ENCODE measurements around the gene LANCL1.

The LANCL1 gene

GRCh38 chr2:210476194-210477128 lies at the start of gene LANCL1:
TSS of gene LANCL1 (minus strand) at chr2:210476759. CDS start at chr2:210476396, 363 bp downstream.
- in situ Hi-C loops (cut with HindIII; ENCODE audit: low pct_ligation_motif_present, low pct_unique_long_range_greater_than_20kb, low sequenced_read_pairs) = no loop called here
- DNase-seq = peak; percentile 94

GRCh38 chr2:210524533-210524932 lies 48.0 kb upstream of the LANCL1 start:
- in situ Hi-C loops (cut with HindIII; ENCODE audit: low pct_ligation_motif_present, low pct_unique_long_range_greater_than_20kb, low sequenced_read_pairs) = no loop called here
- no peak for DNase-seq

GRCh38 chr2:210523650-210524289 lies 47.2 kb upstream of the LANCL1 start:
- in situ Hi-C loops (cut with HindIII; ENCODE audit: low pct_ligation_motif_present, low pct_unique_long_range_greater_than_20kb, low sequenced_read_pairs) = no loop called here
- no peak for DNase-seq

- no peak for DNase-seq
- in situ Hi-C loops (cut with HindIII; ENCODE audit: low pct_ligation_motif_present, low pct_unique_long_range_greater_than_20kb, low sequenced_read_pairs) = no loop called here
These were observed 45.8 kb upstream of the LANCL1 start for GRCh38 chr2:210522399-210522798.

DNA sequence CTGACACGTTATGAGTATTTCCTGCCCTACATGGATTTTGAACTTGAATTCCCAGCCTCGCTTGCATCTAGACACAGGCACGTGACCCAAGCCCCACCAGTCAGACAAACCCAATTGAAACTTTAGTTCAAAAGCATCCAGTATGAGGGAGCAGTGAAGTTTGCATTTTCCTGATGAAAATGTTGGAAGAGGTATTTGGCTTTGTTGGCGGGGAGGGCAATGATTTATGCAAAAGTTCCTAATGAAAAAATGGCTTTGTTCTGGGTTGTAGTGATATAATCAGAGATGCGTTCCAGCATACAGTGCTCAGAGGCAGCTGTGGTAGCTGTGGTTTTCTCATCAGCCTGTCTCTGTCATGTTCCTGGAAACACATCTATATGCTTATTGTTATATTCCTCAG lies 43.0 kb upstream of the LANCL1 start:
- DNase-seq = no peak
- in situ Hi-C loops (cut with HindIII; ENCODE audit: low pct_ligation_motif_present, low pct_unique_long_range_greater_than_20kb, low sequenced_read_pairs) = no loop called here

DNA sequence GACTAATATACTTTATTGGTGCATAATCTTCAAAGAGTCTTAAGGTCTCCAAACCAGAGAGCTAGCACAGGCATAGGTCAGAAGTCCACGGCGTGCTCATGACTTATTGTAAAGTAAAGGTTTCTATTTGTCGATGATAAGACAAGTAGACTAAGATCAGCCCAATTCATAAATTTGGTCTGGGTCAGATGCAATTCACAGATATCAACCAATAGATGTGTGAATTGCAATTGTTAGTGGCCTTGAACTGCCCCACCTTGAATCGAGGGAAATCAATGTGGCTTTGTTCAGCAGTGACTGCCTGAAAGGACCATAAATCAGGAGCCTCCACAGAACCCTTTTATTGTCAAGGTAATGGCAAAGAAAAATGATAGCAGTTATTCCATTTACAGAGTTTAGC lies 40.7 kb upstream of the LANCL1 start:
- no peak for DNase-seq
- in situ Hi-C loops (cut with HindIII; ENCODE audit: low pct_ligation_motif_present, low pct_unique_long_range_greater_than_20kb, low sequenced_read_pairs) = no loop called here

- no peak for DNase-seq
- in situ Hi-C loops (cut with HindIII; ENCODE audit: low pct_ligation_motif_present, low pct_unique_long_range_greater_than_20kb, low sequenced_read_pairs) = no loop called here
These were observed 39.4 kb upstream of the LANCL1 start for GRCh38 chr2:210515911-210516310.

- in situ Hi-C loops (cut with HindIII; ENCODE audit: low pct_ligation_motif_present, low pct_unique_long_range_greater_than_20kb, low sequenced_read_pairs) = no loop called here
- no peak for DNase-seq
These were observed 27.2 kb upstream of the LANCL1 start for GRCh38 chr2:210503725-210504191.

DNA sequence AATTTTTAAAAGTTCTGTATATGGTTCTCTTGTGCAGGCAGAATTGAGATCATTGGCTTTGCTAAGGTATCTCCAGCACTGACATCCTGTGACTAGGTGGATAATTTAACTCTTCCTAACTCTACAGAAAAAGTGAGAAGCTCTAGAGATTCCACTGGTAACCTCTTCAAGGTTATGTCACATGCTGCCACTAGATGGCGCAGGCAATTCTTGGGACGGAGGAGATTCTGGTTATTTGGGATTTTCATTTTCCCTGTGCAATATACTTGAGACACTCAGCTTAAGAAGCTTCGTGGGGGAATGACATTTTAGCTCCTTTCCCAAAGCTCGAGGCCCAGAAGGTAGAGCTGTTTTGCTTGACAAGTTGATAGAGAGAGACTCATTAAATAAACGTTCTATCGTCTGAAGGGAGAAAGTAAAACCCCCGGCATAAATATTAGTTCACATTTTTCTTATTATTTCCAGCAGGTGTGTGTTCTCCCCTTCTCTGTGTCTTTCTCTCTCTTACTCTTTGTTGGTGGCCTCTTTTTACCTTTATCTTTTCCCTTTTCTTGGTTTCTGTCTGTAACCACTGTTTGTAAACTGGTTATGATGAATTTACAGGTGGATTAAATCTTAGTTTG lies 26.6 kb upstream of the LANCL1 start:
- peak; percentile 69 for DNase-seq
- in situ Hi-C loops (cut with HindIII; ENCODE audit: low pct_ligation_motif_present, low pct_unique_long_range_greater_than_20kb, low sequenced_read_pairs) = no loop called here

DNA sequence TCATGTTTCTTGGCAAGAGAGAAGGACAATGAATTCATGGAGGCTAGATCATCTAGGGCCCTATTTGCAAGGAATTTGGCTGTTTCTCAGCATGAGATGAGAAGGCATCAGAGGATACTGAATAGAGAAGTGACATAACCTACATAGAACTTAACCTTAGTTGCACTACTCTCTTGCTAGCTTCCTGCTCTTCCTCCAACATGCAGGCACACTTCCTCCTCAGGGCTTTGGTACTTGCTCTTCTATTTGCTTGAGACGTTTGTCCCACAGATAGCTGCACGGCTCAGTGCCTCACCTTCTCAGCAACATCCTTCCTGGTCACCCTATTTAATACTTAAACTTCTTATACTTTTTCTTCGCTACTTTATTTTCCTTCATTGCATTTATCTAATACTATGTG lies 20.0 kb upstream of the LANCL1 start:
- DNase-seq = no peak
- in situ Hi-C loops (cut with HindIII; ENCODE audit: low pct_ligation_motif_present, low pct_unique_long_range_greater_than_20kb, low sequenced_read_pairs) = no loop called here

GRCh38 chr2:210493528-210493927 lies 17.0 kb upstream of the LANCL1 start:
- in situ Hi-C loops (cut with HindIII; ENCODE audit: low pct_ligation_motif_present, low pct_unique_long_range_greater_than_20kb, low sequenced_read_pairs) = no loop called here
- DNase-seq = no peak

DNA sequence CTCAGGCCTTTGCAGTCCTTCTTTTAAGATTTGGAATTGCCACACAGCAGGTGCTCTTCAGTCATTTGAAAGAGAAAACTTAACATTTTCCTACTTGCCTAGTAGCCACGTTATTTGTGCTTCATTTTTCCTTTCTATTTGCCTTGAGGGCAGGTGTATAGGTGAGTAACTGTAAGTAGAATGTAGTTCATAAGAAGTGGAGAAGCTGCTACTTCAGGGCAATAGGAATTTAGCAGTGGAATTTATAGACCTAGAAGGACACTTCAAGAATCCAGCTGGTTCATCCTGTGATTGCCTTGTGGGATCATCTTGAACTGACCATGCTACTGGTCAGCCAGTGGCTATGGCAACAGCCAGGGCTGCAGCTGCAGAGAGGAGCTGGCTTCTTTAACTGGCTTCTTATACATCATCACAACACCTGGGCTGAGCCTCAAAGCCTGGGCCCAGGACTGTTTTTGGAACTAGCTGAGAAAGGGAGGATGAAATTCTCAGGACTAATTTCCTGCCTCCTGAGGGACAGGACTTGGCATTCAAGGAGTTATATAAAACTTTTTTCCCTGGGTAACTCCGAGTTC lies 5.1 kb upstream of the LANCL1 start:
- in situ Hi-C loops (cut with HindIII; ENCODE audit: low pct_ligation_motif_present, low pct_unique_long_range_greater_than_20kb, low sequenced_read_pairs) = no loop called here
- no peak for DNase-seq

- in situ Hi-C loops (cut with HindIII; ENCODE audit: low pct_ligation_motif_present, low pct_unique_long_range_greater_than_20kb, low sequenced_read_pairs) = no loop called here
- no peak for DNase-seq
These were observed 4.2 kb upstream of the LANCL1 start for GRCh38 chr2:210480764-210481163.

DNA sequence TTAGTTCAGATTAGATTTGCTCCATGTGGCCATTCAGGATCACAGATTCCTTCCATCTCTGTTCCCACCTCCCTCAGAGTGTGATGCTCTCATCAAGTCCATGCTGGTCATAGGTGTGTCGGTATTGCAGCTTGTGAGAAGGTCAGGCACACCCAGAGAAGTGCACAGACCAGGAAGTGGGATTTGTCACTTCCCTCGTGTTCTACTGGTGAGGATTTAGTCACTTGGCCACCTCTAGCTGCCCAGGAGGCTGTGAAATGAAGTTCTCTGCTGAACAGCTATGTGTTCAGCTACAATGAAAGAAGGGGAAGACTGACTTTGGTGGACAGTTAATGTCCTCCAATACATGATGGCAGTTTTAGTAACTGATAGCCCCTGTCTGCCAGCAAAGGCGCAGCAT lies 3.5 kb upstream of the LANCL1 start:
- DNase-seq = no peak
- in situ Hi-C loops (cut with HindIII; ENCODE audit: low pct_ligation_motif_present, low pct_unique_long_range_greater_than_20kb, low sequenced_read_pairs) = no loop called here

DNA sequence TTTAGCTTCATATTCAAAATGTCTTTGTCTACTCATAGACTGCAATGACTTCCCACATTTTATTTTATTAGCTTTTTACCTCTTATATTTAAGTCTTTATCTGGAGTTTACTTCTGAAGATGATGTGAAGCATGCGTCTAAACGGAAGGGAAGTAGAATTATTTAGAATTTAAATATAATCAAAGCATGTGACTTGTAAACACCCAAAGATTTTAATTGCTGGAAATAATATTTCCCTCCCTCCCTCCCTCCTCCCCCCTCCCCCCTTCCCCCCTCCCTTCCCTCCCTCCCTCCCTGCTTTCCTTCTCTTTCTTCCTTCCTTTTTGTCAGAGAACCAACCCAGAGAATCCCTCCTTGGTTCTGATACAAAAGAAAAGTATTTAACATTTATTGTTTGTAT lies 2.1 kb upstream of the LANCL1 start:
- in situ Hi-C loops (cut with HindIII; ENCODE audit: low pct_ligation_motif_present, low pct_unique_long_range_greater_than_20kb, low sequenced_read_pairs) = no loop called here
- no peak for DNase-seq

DNA sequence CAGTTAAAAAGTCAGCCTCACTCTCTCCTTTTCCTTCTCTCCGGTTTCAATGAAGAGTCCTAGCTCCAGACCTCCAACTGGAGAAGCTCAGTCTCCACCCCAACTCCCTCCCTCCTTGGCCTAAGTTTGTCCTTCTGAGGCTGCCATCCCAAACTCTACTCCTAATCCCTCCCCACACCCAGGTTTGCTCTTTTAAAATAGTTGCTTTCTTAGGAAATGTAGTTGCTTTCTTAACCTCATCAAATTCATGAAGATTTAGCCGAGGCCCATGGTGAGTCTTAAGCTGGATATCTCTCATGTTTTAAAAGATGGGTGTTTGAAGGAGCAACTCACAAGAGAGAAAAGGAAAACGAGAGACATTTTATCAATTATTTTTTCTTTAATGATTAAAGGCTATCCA lies 937 bp upstream of the LANCL1 start:
- DNase-seq = peak; percentile 76
- in situ Hi-C loops (cut with HindIII; ENCODE audit: low pct_ligation_motif_present, low pct_unique_long_range_greater_than_20kb, low sequenced_read_pairs) = no loop called here

DNA sequence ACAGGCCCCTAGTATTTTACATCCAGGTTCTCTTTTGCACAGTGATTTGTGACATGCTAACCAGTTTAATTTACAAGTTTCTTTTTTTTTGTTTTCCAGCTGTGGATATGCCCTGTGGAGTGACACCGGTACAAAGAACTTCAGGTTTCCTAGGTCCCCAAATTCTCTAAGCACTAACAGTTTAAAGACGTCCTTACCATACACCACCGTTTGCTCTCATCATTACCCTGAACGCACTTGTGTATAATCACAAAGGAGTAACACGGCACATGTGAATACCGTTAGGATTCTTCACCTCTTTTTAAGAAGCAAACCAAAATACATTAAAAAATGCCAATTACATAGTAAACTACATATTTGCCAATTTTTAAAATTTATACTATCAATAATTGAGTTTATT lies 853 bp downstream of the LANCL1 start:
- in situ Hi-C loops (cut with HindIII; ENCODE audit: low pct_ligation_motif_present, low pct_unique_long_range_greater_than_20kb, low sequenced_read_pairs) = no loop called here

DNA sequence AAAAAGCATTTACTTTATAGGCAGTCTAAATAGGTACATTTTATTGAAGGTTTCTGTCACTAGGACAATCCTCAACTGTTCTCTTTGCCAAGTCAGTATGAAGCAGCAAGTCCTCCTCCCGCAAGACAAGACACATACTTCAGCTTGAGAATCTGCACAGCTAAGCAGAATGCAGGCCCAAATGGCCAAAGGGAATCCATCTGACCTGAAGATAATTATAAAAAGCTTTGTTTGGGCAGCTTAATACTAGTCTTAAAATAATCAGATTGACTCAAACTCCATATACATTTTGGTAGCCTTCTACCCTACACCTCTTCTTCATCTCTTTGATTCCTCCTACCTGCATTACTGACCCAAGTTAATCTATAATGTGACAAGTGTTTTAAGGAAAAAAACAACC lies 1.8 kb downstream of the LANCL1 start:
- in situ Hi-C loops (cut with HindIII; ENCODE audit: low pct_ligation_motif_present, low pct_unique_long_range_greater_than_20kb, low sequenced_read_pairs) = no loop called here

More for the DNA sequence above, 853 bp downstream of the LANCL1 start:
- no peak for DNase-seq

DNA sequence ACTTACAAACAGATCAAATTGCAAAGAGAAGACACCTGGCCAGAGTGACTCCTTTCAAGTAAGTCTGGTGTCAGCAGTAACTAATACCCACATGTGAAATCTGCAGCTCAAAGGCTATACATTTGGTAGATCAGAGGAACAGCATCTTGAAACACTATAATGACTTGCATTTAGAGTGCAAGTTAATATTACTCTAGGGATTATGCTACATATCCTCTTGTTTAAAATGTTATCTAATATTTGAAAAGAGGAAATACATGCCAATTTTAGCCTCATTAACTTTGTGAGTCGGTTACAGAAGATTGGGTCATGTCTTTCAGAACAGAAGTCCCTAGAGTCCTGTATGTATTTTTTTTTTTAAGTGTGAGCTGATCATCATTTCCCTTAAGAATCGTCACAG lies 15.2 kb downstream of the LANCL1 start:
- in situ Hi-C loops (cut with HindIII; ENCODE audit: low pct_ligation_motif_present, low pct_unique_long_range_greater_than_20kb, low sequenced_read_pairs) = no loop called here
- DNase-seq = no peak

More for the DNA sequence above, 1.8 kb downstream of the LANCL1 start:
- no peak for DNase-seq
